ENCODE data around the gene ZNF195.
"Not testable (repeated sequence)": the region's sequence is repeated elsewhere in the genome, so short reads cannot be mapped to it uniquely, and the experiment has no call there.

- TF ChIP-seq CTCF, POLR2A (IDR thresholded peaks at IDR 0.05): not testable (repeated sequence)
These were observed 34.7 kb upstream of the ZNF195 start for GRCh38 chr11:3413666-3414065.

All from right lobe of liver (tissue), 4 donors.